NB4 (cell line): ENCODE data around the gene IL17RE.

Source experiments
- MYC ChIP-seq: IDR thresholded peaks from 2 replicates; pipeline ENCODE4 v1.6.1; 2011; ENCODE audit warnings: low read depth, low read length
- POLR2A ChIP-seq: IDR thresholded peaks from 2 replicates; pipeline ENCODE4 v1.6.1; 2011; ENCODE audit warnings: mild to moderate bottlenecking; ENCODE audit not compliant: insufficient read length; ENCODE audit errors: extremely low read depth
- TF ChIP-seq, protein P1 (sequence below): IDR thresholded peaks from one replicate; pipeline ENCODE4 v1.5.1; 2012; ENCODE audit warnings: low read depth, low read length
- TF ChIP-seq, protein P2 (sequence below): IDR thresholded peaks from 2 replicates; pipeline ENCODE4 v1.6.1; 2011; ENCODE audit warnings: low read depth, low read length

DNA sequence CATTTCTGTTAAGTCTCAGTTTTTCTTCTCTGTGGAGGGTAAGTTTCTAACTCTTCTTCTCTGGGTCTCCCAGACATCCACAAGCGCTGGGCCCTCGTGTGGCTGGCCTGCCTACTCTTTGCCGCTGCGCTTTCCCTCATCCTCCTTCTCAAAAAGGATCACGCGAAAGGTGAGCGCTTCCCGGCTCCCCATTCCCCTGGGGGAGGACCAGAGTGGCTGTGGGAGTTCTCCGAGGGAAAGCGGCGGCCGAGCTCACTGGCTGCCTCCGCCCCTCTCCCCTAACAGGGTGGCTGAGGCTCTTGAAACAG lies 29.8 kb downstream of the IL17RE start:
- TF ChIP-seq, protein P1, sequence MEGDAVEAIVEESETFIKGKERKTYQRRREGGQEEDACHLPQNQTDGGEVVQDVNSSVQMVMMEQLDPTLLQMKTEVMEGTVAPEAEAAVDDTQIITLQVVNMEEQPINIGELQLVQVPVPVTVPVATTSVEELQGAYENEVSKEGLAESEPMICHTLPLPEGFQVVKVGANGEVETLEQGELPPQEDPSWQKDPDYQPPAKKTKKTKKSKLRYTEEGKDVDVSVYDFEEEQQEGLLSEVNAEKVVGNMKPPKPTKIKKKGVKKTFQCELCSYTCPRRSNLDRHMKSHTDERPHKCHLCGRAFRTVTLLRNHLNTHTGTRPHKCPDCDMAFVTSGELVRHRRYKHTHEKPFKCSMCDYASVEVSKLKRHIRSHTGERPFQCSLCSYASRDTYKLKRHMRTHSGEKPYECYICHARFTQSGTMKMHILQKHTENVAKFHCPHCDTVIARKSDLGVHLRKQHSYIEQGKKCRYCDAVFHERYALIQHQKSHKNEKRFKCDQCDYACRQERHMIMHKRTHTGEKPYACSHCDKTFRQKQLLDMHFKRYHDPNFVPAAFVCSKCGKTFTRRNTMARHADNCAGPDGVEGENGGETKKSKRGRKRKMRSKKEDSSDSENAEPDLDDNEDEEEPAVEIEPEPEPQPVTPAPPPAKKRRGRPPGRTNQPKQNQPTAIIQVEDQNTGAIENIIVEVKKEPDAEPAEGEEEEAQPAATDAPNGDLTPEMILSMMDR = no peak
- TF ChIP-seq, protein P2, sequence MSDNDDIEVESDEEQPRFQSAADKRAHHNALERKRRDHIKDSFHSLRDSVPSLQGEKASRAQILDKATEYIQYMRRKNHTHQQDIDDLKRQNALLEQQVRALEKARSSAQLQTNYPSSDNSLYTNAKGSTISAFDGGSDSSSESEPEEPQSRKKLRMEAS = no peak
- no peak for TF ChIP-seq POLR2A
- TF ChIP-seq MYC = no peak
